BE2C (cell line): Measurements from ENCODE around the gene MEIS2.

Experiments
- DNase-seq: peaks from one replicate; pipeline ENCODE4 v3.0.0-alpha.2; 2020
- H3K27me3 ChIP-seq: fragments of 250-450 bp; sonication (Bioruptor Pico); 2 replicates; pipeline ENCODE4 v1.5.1; 2020; ENCODE audit warnings: mild to moderate bottlenecking
- H3K36me3 ChIP-seq: fragments of 250-450 bp; sonication (Bioruptor Pico); 2 replicates; pipeline ENCODE4 v1.5.1; 2020; ENCODE audit warnings: mild to moderate bottlenecking
- H3K4me1 ChIP-seq: fragments of 250-450 bp; sonication (Bioruptor Pico); 2 replicates; pipeline ENCODE4 v1.5.1; 2020
- H3K4me3 ChIP-seq: 2 replicates; pipeline ENCODE4 v1.5.1; 2011; ENCODE audit warnings: low read depth, low read length
- H3K9me3 ChIP-seq: fragments of 250-450 bp; sonication (Bioruptor Pico); 2 replicates; pipeline ENCODE4 v1.5.1; 2020
- TF ChIP-seq, protein P1 (sequence below): IDR thresholded peaks from 2 replicates; pipeline ENCODE4 v1.5.1; 2012; ENCODE audit warnings: mild to moderate bottlenecking, low read depth, low read length

Gene MEIS2

DNA sequence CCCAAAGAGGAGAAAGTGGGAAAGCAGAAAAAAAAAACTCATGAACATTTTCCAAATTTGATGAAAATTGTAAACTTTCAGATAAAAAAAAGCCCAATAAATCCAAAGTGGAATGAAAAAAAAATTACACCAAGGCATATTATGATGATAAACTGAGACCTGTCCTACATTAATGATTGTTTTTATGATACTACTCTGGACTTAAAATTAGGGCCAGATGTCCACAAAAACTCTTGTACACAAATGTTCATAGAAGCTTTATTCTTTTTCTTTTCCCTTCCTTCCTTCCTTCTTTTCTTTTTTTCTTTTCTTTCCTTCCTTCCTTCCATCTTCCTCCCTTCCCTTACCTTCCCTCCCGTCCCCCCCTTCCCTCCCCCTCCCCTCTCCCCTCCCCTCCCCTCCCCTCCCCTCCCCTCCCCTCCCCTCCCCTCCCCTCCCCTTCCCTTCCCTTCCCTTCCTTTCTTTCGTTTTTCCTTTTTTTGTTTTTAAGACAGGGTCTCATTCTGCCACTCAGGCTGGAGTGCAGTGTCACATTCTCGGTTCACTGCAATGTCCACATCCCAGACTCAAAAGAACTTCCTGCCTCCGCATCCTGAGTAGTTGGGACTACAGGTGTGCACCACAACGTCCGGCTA, 243.9 kb downstream of the MEIS2 start:
- no peaks in the 10 kb centered on the region for H3K27me3 ChIP-seq
- TF ChIP-seq, protein P1, sequence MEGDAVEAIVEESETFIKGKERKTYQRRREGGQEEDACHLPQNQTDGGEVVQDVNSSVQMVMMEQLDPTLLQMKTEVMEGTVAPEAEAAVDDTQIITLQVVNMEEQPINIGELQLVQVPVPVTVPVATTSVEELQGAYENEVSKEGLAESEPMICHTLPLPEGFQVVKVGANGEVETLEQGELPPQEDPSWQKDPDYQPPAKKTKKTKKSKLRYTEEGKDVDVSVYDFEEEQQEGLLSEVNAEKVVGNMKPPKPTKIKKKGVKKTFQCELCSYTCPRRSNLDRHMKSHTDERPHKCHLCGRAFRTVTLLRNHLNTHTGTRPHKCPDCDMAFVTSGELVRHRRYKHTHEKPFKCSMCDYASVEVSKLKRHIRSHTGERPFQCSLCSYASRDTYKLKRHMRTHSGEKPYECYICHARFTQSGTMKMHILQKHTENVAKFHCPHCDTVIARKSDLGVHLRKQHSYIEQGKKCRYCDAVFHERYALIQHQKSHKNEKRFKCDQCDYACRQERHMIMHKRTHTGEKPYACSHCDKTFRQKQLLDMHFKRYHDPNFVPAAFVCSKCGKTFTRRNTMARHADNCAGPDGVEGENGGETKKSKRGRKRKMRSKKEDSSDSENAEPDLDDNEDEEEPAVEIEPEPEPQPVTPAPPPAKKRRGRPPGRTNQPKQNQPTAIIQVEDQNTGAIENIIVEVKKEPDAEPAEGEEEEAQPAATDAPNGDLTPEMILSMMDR, result no peak

DNA sequence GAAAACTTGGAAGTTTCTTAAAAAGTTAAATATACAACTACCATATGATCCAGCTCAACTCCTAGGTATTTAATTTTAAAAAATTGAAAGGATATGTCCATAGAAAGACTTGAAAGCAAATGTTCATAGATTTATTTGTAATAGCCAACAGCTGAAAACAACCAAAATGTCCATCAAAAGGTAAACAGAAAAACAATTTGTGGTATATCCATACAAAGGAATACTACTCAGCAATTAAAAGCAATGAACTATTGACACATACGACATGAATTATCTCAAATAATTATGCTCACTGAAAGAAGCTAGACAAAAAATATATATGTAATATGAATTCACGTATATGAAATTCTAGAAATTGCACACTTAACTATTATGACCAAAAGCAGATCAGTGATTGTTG, 249.5 kb downstream of the MEIS2 start:
- Histone ChIP-seq H3K4me3 (no peak overlapping the region), H3K36me3 (no peaks in the 10 kb centered on the region), H3K4me1 (no peaks in the 10 kb centered on the region), H3K9me3 (no peaks in the 10 kb centered on the region), H3K27me3 (no peaks in the 10 kb centered on the region)
- TF ChIP-seq, protein P1, result no peak
- no peak for DNase-seq

More for the DNA sequence above, 243.9 kb downstream of the MEIS2 start:
- H3K4me3 ChIP-seq, result no peak overlapping the region
- no peaks in the 10 kb centered on the region for H3K36me3 ChIP-seq
- no peaks in the 10 kb centered on the region for H3K9me3 ChIP-seq
- no peaks in the 10 kb centered on the region for H3K4me1 ChIP-seq
- no peak for DNase-seq

DNA sequence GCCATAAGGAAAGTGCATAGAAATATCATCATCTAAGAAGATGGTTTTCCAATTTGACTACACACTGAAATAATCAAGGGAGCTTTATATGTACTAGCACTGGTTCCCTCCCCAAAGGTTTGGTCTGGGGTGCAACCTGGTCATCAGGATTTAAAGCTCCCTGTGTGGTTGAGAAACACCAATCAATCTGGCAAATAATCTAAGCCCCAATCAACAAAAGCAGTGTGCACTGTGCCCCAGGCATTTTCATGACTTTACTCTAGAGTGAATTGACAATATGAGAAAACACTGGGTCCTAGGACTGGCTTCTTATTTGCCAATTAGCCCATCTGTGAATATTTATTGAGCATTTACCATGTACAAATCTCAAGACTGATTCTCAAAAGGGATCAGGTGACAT, 255.1 kb downstream of the MEIS2 start:
- Histone ChIP-seq H3K36me3 (no peaks in the 10 kb centered on the region), H3K4me1 (peaks cover 3% of the 10 kb centered on the region; the same call in 1 of the 2 replicates), H3K4me3 (no peak overlapping the region), H3K9me3 (no peaks in the 10 kb centered on the region), H3K27me3 (no peaks in the 10 kb centered on the region)
- DNase-seq, result no peak
- TF ChIP-seq, protein P1, result no peak

DNA sequence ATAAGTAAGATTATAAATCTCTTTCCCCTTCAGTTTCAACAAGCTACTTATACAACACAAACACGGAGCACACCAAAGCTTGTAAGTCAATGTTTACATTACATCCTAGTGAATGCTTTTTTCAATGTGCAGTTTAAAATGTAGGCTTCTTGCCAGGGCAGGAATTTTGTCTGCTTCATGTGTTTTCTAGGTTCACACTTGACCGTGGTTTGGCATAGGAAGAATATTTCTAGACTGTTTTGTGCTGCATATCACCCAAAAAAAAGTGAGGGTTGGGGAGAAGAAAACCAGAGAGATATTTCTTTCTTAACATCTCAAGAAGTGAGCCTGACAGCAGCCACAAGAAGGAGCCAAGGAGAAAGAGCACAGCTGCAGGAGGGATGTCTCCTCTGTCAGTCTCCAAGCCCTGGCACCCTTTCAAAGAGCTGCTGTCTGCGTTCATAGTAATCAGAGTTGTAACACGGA, 255.8 kb downstream of the MEIS2 start:
- H3K27me3 ChIP-seq, result no peaks in the 10 kb centered on the region
- no peak overlapping the region for H3K4me3 ChIP-seq
- no peak for DNase-seq
- TF ChIP-seq, protein P1, result no peak
- H3K4me1 ChIP-seq, result peaks cover 3% of the 10 kb centered on the region; the same call in 1 of the 2 replicates
- no peaks in the 10 kb centered on the region for H3K36me3 ChIP-seq
- no peaks in the 10 kb centered on the region for H3K9me3 ChIP-seq

DNA sequence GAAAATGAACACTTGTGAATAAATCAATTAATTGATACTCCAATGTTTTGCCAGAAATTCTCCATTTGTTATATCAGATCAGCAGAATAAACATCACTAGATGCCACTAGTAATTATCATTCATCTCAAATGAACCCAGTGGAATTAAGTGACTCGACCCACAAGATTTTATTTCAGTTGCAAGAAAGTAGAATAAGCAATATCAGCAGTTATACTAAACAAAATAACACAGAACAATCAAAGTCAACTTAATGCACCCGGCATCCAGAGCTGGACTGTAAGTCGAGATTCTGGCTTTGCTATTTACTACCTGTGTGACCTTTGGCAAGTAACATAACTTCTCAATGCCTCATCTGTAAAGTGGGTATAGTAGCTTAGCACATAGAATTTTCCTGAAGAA, 256.5 kb downstream of the MEIS2 start:
- Histone ChIP-seq H3K4me3 (no peak overlapping the region), H3K27me3 (no peaks in the 10 kb centered on the region), H3K36me3 (no peaks in the 10 kb centered on the region), H3K9me3 (no peaks in the 10 kb centered on the region), H3K4me1 (peaks cover 3% of the 10 kb centered on the region; the same call in 1 of the 2 replicates)
- TF ChIP-seq, protein P1, result no peak
- no peak for DNase-seq

DNA sequence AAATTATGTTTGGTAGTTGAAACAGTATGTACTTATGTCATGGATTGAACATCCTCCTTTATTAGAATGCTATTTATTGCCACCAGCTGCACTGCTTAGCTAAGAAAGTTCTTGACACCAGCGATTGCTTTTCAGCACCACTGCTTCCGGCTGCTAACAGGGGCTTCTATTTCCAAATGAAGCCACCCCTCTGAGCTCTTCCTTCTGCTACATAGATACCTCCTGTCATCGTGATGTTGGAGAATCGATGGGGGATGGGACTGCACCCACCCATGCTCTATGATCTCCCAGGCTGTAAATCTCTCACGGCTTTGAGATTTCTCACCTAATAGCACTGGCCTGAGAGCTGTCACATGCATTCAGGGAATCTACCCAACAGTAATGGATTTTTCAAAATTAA, 259.2 kb downstream of the MEIS2 start:
- DNase-seq, result no peak
- H3K36me3 ChIP-seq, result no peaks in the 10 kb centered on the region
- TF ChIP-seq, protein P1, result no peak

More for the DNA sequence above, 259.2 kb downstream of the MEIS2 start:
- H3K4me1 ChIP-seq, result peaks cover 3% of the 10 kb centered on the region; the same call in 1 of the 2 replicates
- no peaks in the 10 kb centered on the region for H3K9me3 ChIP-seq
- no peak overlapping the region for H3K4me3 ChIP-seq
- no peaks in the 10 kb centered on the region for H3K27me3 ChIP-seq
